ENCODE data around the gene RAB5IF. TPM values are rescaled to one million over a fixed set of nuclear protein-coding genes. Genes with fewer than 3 reads are reported as not detected.

RAB5IF gene
- total and polyA plus RNA-seq, 2 of the 13 experiments (the other 11 are each of a cell fraction or from before 2014, with no cell fraction given) = 261 to 305 TPM

DNA sequence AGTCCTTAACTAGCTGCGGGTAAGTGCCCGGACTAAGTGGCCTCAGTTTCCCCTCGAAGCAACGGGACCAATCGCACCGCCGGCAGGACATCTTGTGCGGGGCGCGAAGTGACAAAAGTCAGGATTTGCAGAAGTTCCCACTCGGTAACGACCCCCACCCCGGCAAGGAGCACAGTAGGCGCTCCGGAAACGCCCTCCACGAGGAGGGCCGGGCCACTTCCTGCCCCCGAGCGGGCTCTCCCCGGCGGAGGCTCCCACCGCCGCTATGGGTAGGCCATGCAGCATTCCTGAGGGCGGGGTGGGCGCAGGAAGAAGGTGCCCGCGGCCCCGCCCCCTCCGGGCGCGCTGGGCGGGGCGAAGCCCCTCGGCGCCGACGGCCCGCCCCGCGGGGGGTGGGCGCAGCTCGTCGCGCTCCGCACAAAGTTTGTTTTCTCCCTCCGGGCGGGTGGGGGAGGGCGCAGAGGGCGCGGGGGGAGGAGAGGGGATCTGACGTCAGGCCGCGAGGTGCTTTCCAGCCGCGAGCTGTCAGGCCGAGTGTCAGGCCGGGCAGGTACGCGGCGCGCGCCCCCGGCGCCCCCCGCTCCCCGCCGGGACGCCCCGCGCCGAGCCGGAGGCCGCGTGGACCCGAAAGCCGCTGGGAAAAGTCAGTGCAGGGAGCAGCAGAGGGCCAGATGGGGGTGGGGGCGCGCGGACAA lies 32.3 kb upstream of the RAB5IF start, which contains the start of gene TGIF2 (continued):
- TF ChIP-seq SRF (IDR thresholded peaks at IDR 0.05; ENCODE audit: low read depth, low read length) = 0 out of 2 replicates have a peak, but pooled peaks have one; percentile 5
- no peak; the same call in 1 of the 2 replicates for TF ChIP-seq ZBTB3 (CRISPR knock-in tag; IDR thresholded peaks at IDR 0.05; ENCODE audit: borderline replicate concordance, low read depth)
- TF ChIP-seq, protein P1, sequence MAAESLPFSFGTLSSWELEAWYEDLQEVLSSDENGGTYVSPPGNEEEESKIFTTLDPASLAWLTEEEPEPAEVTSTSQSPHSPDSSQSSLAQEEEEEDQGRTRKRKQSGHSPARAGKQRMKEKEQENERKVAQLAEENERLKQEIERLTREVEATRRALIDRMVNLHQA (CRISPR knock-in tag; IDR thresholded peaks at IDR 0.05) = no peak
- TF ChIP-seq SRSF4 (IDR thresholded peaks at IDR 0.05; ENCODE audit: low read depth, low read length, poor library complexity, severe bottlenecking) = no peak
- TF ChIP-seq CCAR2 (optimal IDR thresholded peaks at IDR 0.05; ENCODE audit: low read depth, low read length) = no peak
- TF ChIP-seq SP4 (CRISPR knock-in tag; IDR thresholded peaks at IDR 0.05) = peak; percentile 95
- TF ChIP-seq ZFY (CRISPR knock-in tag; IDR thresholded peaks at IDR 0.05) = peak; percentile 94
- TF ChIP-seq CBX2 (IDR thresholded peaks at IDR 0.05; ENCODE audit: low read depth, low read length) = no peak
- TF ChIP-seq CBX2 (CRISPR knock-in tag; IDR thresholded peaks at IDR 0.05; ENCODE audit: low read depth) = 0 out of 2 replicates have a peak, but pooled peaks have one; percentile 70
- TF ChIP-seq ZBTB7A (CRISPR knock-in tag; IDR thresholded peaks at IDR 0.05) = peak; percentile 96
- TF ChIP-seq, protein P2, sequence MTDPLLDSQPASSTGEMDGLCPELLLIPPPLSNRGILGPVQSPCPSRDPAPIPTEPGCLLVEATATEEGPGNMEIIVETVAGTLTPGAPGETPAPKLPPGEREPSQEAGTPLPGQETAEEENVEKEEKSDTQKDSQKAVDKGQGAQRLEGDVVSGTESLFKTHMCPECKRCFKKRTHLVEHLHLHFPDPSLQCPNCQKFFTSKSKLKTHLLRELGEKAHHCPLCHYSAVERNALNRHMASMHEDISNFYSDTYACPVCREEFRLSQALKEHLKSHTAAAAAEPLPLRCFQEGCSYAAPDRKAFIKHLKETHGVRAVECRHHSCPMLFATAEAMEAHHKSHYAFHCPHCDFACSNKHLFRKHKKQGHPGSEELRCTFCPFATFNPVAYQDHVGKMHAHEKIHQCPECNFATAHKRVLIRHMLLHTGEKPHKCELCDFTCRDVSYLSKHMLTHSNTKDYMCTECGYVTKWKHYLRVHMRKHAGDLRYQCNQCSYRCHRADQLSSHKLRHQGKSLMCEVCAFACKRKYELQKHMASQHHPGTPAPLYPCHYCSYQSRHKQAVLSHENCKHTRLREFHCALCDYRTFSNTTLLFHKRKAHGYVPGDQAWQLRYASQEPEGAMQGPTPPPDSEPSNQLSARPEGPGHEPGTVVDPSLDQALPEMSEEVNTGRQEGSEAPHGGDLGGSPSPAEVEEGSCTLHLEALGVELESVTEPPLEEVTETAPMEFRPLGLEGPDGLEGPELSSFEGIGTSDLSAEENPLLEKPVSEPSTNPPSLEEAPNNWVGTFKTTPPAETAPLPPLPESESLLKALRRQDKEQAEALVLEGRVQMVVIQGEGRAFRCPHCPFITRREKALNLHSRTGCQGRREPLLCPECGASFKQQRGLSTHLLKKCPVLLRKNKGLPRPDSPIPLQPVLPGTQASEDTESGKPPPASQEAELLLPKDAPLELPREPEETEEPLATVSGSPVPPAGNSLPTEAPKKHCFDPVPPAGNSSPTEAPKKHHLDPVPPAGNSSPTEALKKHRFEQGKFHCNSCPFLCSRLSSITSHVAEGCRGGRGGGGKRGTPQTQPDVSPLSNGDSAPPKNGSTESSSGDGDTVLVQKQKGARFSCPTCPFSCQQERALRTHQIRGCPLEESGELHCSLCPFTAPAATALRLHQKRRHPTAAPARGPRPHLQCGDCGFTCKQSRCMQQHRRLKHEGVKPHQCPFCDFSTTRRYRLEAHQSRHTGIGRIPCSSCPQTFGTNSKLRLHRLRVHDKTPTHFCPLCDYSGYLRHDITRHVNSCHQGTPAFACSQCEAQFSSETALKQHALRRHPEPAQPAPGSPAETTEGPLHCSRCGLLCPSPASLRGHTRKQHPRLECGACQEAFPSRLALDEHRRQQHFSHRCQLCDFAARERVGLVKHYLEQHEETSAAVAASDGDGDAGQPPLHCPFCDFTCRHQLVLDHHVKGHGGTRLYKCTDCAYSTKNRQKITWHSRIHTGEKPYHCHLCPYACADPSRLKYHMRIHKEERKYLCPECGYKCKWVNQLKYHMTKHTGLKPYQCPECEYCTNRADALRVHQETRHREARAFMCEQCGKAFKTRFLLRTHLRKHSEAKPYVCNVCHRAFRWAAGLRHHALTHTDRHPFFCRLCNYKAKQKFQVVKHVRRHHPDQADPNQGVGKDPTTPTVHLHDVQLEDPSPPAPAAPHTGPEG (CRISPR knock-in tag; IDR thresholded peaks at IDR 0.05) = no peak
- peak; percentile 49; the same call in 1 of the 2 replicates for TF ChIP-seq ARID5B (CRISPR knock-in tag; IDR thresholded peaks at IDR 0.05)
- no peak for TF ChIP-seq ZNF234 (CRISPR knock-in tag; conservative IDR thresholded peaks at IDR 0.05)
- TF ChIP-seq HNRNPLL (IDR thresholded peaks at IDR 0.05; ENCODE audit: low read depth, low read length, poor library complexity, severe bottlenecking) = peak; percentile 68
- no peak for TF ChIP-seq NPAS2 (CRISPR knock-in tag; IDR thresholded peaks at IDR 0.05; ENCODE audit: borderline replicate concordance)
- peak; percentile 85; the same call in 1 of the 2 replicates for TF ChIP-seq ARNT2 (CRISPR knock-in tag; IDR thresholded peaks at IDR 0.05; ENCODE audit: low read depth)
- peak; percentile 20; the same call in 1 of the 2 replicates for TF ChIP-seq ZZZ3 (CRISPR knock-in tag; IDR thresholded peaks at IDR 0.05; ENCODE audit: borderline replicate concordance)
- peak; percentile 79; the same call in 1 of the 2 replicates for TF ChIP-seq MEF2D (CRISPR knock-in tag; IDR thresholded peaks at IDR 0.05)
- TF ChIP-seq ZNF883 (CRISPR knock-in tag; IDR thresholded peaks at IDR 0.05; ENCODE audit: not compliant biosample characterization) = peak; percentile 96

Data from HepG2 (cell line).